Ishikawa (cell line): ENCODE measurements around the gene SORBS2.

Experiments
- EP300 ChIP-seq: IDR thresholded peaks from 2 replicates; pipeline ENCODE4 v1.6.1; 2012; ENCODE audit warnings: borderline replicate concordance
- NFIC ChIP-seq: IDR thresholded peaks from 2 replicates; pipeline ENCODE4 v1.6.1; 2012
- RAD21 ChIP-seq: IDR thresholded peaks from 2 replicates; pipeline ENCODE4 v1.6.1; 2012; ENCODE audit warnings: low read depth
- REST ChIP-seq: IDR thresholded peaks from 2 replicates; pipeline ENCODE4 v1.6.1; 2012; ENCODE audit warnings: low read depth, mild to moderate bottlenecking
- TEAD4 ChIP-seq: IDR thresholded peaks from 2 replicates; pipeline ENCODE4 v1.6.1; 2012
- USF1 ChIP-seq: IDR thresholded peaks from 2 replicates; pipeline ENCODE4 v1.6.1; 2012

DNA sequence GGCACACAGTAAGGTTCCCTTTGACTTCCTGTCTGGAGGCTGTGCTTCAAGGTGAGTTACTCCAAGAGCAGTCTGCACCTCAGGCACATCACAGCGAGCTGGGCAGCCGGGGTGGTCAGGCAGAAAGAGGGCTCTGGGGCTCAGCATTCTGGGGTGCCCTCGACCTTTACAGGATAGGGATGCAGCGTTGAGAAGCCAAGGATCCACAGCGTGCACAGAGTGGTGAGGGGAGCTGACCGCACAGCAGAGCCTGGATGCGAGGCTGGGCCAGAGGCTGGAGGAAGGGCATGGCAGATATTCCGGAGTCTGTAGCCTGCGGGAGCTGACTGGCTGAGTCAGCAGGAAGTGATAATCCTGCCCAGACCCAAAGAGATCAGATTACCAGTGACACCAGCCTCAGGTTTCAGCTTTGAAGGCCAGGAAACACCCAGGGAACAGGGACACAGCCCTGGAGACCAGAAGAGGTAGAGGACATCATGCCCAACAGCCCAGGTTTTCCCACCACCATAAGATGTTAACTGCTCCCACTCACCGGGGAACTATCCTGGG, 238.3 kb downstream of the SORBS2 start:
- TF ChIP-seq NFIC (no peak), RAD21 (no peak), USF1 (no peak), EP300 (no peak; the same call in 1 of the 2 replicates), TEAD4 (no peak), REST (no peak)
